Bronchial epithelial cell (primary cell): Measurements from ENCODE around the gene OR10K2. TPM values are rescaled to one million over a fixed set of nuclear protein-coding genes. Genes with fewer than 3 reads are reported as not detected.
"Not testable (repeated sequence)": the region's sequence is repeated elsewhere in the genome, so short reads cannot be mapped to it uniquely, and the experiment has no call there.

Source experiments
- DNase-seq: peaks from one replicate; pipeline ENCODE4 v3.0.0-alpha.2; 2010; ENCODE audit warnings: low read depth
- FAIRE-seq: peaks from 2 replicates; lab custom pipeline; 2011; peaks lifted over from hg19 to GRCh38; lab: Jason Lieb, UNC
- H3K27me3 ChIP-seq: 2 replicates; pipeline ENCODE4 v1.5.1; 2011; ENCODE audit warnings: low read length; ENCODE audit not compliant: control insufficient read depth, insufficient read depth
- H3K36me3 ChIP-seq: 2 replicates; pipeline ENCODE4 v1.5.1; 2011; ENCODE audit warnings: low read length; ENCODE audit not compliant: control insufficient read depth, insufficient read depth
- H3K4me3 ChIP-seq: 2 replicates; pipeline ENCODE4 v1.5.1; 2011; ENCODE audit warnings: mild to moderate bottlenecking, low read depth, low read length, control low read depth
- total RNA-seq: library from RNA; depleted of rRNA; stranded (reverse); fragments of >200 nt; gene quantifications from 2 replicates; pipeline ENCODE4 v1.2.1, GENCODE V29; 2014
- TF ChIP-seq, protein P1 (sequence below): IDR thresholded peaks from 2 replicates; pipeline ENCODE4 v1.5.1; 2011; ENCODE audit warnings: mild to moderate bottlenecking, moderate library complexity, low read length, control low read depth, inconsistent platforms; ENCODE audit not compliant: insufficient read depth, severe bottlenecking

Gene OR10K2
- total RNA-seq, 1 donor from 2014 or later = not detected

DNA sequence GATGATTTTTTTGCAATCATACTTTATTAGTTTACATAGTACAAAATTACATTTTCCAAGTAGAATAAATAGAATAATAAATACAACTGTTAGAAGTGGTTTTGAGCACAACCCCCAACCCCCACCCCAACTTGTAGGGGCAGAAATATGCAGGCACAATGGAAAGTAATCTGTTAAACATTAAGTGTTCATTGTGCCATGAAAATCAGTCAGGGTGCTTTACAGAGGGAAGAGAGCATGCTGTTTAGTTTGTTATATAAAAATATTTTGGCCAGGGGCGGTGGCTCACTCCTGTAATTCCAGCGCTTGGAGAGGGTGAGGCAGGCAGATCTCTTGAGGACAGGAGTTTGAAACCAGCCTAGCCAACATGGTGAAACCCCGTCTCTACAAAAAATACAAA lies 29.4 kb downstream of the OR10K2 start:
- no peaks in the 10 kb centered on the region for H3K36me3 ChIP-seq
- TF ChIP-seq, protein P1, sequence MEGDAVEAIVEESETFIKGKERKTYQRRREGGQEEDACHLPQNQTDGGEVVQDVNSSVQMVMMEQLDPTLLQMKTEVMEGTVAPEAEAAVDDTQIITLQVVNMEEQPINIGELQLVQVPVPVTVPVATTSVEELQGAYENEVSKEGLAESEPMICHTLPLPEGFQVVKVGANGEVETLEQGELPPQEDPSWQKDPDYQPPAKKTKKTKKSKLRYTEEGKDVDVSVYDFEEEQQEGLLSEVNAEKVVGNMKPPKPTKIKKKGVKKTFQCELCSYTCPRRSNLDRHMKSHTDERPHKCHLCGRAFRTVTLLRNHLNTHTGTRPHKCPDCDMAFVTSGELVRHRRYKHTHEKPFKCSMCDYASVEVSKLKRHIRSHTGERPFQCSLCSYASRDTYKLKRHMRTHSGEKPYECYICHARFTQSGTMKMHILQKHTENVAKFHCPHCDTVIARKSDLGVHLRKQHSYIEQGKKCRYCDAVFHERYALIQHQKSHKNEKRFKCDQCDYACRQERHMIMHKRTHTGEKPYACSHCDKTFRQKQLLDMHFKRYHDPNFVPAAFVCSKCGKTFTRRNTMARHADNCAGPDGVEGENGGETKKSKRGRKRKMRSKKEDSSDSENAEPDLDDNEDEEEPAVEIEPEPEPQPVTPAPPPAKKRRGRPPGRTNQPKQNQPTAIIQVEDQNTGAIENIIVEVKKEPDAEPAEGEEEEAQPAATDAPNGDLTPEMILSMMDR = no peak
- no peak overlapping the region for H3K4me3 ChIP-seq
- FAIRE-seq (no peak), DNase-seq (no peak)
- H3K27me3 ChIP-seq = no peaks in the 10 kb centered on the region

DNA sequence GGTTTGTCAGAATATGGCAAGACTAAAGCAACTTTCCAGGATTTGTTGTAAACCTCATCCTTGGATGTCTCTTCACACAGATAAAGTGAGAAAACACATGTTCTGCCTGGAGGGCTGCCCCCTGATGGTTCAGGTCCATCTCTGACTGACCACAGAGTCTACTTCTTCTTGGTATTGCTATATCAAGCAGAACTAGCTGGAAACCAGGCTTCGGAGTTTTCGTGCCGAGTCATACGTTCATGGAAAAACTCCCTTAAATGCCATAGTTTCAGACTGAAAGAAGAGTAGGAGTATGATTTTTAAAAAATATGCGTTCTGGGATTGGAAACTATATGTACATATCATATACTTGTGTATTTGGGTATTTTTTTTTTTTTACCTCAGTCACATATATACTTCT lies 32.6 kb downstream of the OR10K2 start:
- Histone ChIP-seq H3K27me3 (no peaks in the 10 kb centered on the region), H3K4me3 (no peak overlapping the region), H3K36me3 (no peaks in the 10 kb centered on the region)
- DNase-seq (no peak), FAIRE-seq (no peak)
- TF ChIP-seq, protein P1 = no peak

DNA sequence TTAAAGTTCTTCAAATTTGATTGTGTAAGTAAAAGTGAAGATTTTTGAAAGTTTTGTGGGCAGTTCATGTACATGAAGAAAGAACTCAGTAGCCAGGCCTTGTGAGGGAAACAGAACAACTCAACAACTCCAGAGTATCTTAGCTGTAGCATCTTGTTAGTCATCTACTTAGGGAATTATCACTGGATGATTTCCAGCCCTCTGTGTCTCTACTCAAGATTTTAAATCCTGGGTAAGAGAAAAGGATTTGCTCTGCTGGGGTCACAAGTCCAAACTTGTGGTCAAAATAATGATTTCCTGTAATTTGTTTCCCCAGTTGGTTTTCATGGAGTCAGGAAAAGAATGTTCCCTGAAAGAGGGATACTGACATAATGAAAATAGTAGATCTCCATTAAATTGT lies 34.9 kb downstream of the OR10K2 start:
- TF ChIP-seq, protein P1 = no peak
- DNase-seq (no peak), FAIRE-seq (no peak)
- Histone ChIP-seq H3K36me3 (no peaks in the 10 kb centered on the region), H3K27me3 (no peaks in the 10 kb centered on the region), H3K4me3 (no peak overlapping the region)

DNA sequence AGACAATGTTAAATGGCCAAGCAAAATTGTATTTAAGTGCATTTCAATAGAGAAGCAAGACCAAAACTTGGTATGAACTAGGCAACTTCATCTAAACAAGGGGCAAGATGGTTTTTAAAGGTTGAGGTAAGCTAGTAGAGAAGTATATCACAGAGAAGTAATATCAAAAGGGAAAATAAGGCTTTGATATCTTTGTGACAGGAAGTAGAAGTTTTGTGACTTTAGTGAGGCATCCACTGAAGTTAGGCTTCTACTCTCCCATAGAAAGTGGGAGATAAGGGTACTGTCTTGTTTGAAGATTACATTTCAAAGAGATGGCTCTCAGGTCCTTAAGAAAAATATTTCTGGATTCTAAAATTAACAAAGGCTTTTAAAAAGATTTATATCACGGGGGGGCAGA lies 35.7 kb downstream of the OR10K2 start:
- H3K36me3 ChIP-seq = no peaks in the 10 kb centered on the region
- no peak for FAIRE-seq
- no peaks in the 10 kb centered on the region for H3K27me3 ChIP-seq
- TF ChIP-seq, protein P1 = no peak
- no peak for DNase-seq
- H3K4me3 ChIP-seq = no peak overlapping the region

DNA sequence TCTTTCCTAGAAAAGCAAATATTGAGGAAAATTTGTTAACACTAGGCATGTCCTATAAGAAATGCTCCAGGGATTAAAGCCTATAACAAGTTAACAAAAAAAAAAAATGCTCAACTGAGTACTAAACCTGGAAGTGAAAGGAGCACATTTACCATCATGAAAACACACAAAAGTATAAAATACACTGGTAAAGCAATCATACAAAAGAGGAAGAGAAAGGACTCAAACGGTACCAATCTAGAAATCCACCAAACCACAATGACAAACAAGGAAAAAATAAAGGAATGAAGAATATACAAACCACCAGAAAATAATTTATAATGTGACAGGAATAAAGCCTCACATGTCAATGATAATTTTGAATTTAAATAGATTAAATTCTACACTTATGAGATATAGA lies 51.2 kb downstream of the OR10K2 start:
- FAIRE-seq (no peak), DNase-seq (no peak)
- no peaks in the 10 kb centered on the region for H3K36me3 ChIP-seq
- TF ChIP-seq, protein P1 = no peak
- H3K4me3 ChIP-seq = no peak overlapping the region
- no peaks in the 10 kb centered on the region for H3K27me3 ChIP-seq

DNA sequence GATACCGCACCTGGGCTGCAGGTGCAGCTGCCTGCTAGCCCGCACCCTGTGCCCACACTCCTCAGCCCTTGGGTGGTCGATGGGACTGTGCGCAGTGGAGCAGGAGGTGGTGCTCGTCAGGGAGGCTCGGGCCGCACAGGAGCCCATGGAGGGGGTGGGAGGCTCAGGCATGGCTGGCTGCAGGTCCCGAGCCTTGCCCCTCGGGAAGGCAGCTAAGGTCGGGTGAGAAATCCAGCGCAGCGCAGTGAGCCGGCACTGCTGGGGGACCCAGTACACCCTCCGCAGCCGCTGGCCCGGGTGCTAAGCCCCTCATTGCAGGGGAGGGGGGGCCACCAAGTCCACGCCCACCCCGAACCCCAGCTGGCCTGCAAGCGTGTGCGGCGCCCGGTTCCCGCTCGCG lies 51.9 kb downstream of the OR10K2 start:
- FAIRE-seq = not testable (repeated sequence)

More for the DNA sequence above, 51.9 kb downstream of the OR10K2 start:
- H3K4me3 ChIP-seq, H3K36me3 ChIP-seq, H3K27me3 ChIP-seq, DNase-seq: not testable (repeated sequence)
